ENCODE data around the gene NEK8.
"Not testable (repeated sequence)": the region's sequence is repeated elsewhere in the genome, so short reads cannot be mapped to it uniquely, and the experiment has no call there.

Gene NEK8

GRCh38 chr17:28725660-28726225 is 2.8 kb upstream of the NEK8 start:
- DNase-seq: peak; percentile 82

- DNase-seq: peak; percentile 89
Observed at GRCh38 chr17:28726226-28726626, 2.4 kb upstream of the NEK8 start, which contains the start of gene TLCD1. TLCD1 (minus strand) TSS chr17:28726233; CDS start chr17:28726097, 136 bp downstream.

GRCh38 chr17:28726627-28727491 is 1.7 kb upstream of the NEK8 start:
- peak; percentile 95 for DNase-seq

GRCh38 chr17:28729950-28730330 is 1.4 kb downstream of the NEK8 start:
- DNase-seq: no peak

GRCh38 chr17:28733346-28733745 is 4.8 kb downstream of the NEK8 start:
- DNase-seq: no peak

GRCh38 chr17:28734712-28735241 is 6.2 kb downstream of the NEK8 start:
- no peak for DNase-seq

GRCh38 chr17:28735242-28735722 is 6.7 kb downstream of the NEK8 start:
- DNase-seq: no peak

GRCh38 chr17:28735913-28736769 is 7.6 kb downstream of the NEK8 start:
- DNase-seq: not testable (repeated sequence)

GRCh38 chr17:28737316-28737715 is 8.7 kb downstream of the NEK8 start:
- no peak for DNase-seq

- no peak for DNase-seq
Observed at GRCh38 chr17:28737770-28738679, 9.4 kb downstream of the NEK8 start.

- peak; percentile 66 for DNase-seq
Observed at GRCh38 chr17:28738680-28739384, 10.2 kb downstream of the NEK8 start.

- DNase-seq: no peak
Observed at GRCh38 chr17:28740406-28741357, 12.1 kb downstream of the NEK8 start.

GRCh38 chr17:28741358-28742349 is 13.1 kb downstream of the NEK8 start:
- DNase-seq: no peak

GRCh38 chr17:28743243-28744103 is 14.9 kb downstream of the NEK8 start, which contains the start of gene TRAF4:
TRAF4 (plus strand) TSS chr17:28744011; CDS start chr17:28744113, 102 bp downstream.
- DNase-seq: peak; percentile 92

- DNase-seq: peak; percentile 79
Observed at GRCh38 chr17:28744104-28744971, 15.8 kb downstream of the NEK8 start.
